H54 (cell line): Measurements from ENCODE around the gene LDLRAD2.

Experiments used
- DNase-seq: peaks from one replicate; pipeline ENCODE4 v3.0.0; 2011; ENCODE audit warnings: low spot score, mixed read lengths; ENCODE audit not compliant: insufficient read length
- FAIRE-seq: peaks from 3 replicates; lab custom pipeline; 2011; peaks lifted over from hg19 to GRCh38; lab: Jason Lieb, UNC
- POLR2A ChIP-seq: IDR thresholded peaks from 2 replicates; pipeline ENCODE4 v1.6.1; 2011; ENCODE audit warnings: low read depth, mild to moderate bottlenecking, low read length

Gene LDLRAD2

GRCh38 chr1:21851430-21852250 is 39.6 kb downstream of the LDLRAD2 start:
- FAIRE-seq = no peak
- no peak for TF ChIP-seq POLR2A
- DNase-seq = no peak

- DNase-seq = no peak
- no peak for FAIRE-seq
- no peak for TF ChIP-seq POLR2A
These were observed 40.4 kb downstream of the LDLRAD2 start for GRCh38 chr1:21852282-21853130.

DNA sequence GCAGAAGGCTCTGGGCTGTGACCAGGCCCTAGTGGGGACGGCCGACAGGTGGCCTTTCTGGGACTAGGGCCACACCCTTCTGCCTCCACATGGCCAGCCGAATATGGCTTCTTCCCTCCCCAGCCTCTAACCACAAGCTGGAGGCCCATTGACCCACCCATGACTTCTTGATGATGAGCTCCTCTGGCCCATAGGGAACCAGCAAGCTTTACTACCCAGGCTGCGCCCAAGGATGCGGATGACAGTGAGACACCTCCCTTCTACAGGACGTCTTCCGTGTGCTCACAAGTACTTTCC is 41.0 kb downstream of the LDLRAD2 start:
- FAIRE-seq (no peak), DNase-seq (no peak)
- no peak for TF ChIP-seq POLR2A

- FAIRE-seq (no peak), DNase-seq (no peak)
- no peak for TF ChIP-seq POLR2A
These were observed 42.2 kb downstream of the LDLRAD2 start for GRCh38 chr1:21854090-21854750.

GRCh38 chr1:21854751-21855131 is 42.7 kb downstream of the LDLRAD2 start:
- no peak for DNase-seq
- no peak for TF ChIP-seq POLR2A
- no peak for FAIRE-seq

DNA sequence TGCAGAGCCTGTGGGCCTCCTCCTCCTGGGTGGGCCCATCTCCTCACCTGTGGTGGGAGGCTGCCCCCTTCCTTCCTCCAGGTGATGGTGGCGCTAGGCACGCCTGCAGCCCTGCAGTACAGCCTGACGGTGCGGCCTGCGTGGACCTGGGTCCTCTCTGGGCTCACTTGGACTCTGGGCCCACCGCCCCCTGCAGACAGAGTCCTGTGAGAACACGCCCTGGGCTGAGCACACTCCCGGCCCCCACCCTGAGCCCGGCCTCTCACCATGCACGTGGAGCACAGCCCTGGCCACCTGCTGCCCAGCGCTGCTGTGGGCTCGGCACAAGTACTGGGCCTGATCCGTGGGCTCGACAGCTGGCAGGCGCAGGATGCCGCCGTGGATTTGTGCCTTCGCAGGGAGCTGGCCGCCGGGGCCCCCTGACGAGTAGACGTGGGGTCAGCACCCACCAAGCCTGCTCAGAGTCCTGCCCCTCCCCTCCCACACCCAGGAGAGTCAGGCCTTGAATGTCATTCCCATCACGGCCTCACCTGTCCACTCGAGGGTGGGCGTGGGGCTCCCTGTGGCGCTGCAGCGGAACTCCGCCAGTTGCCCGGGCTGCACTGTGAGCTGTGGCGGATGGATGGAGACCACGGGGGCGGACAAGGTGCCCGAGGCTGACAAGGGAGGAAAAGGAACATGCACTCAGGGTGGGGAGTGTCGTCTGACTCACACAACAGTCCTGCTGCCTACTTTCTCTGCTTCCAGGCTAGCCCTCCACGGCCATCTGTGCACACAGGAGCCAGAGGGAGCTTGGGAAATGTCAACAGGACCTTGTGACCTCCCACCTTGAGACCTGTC is 43.4 kb downstream of the LDLRAD2 start:
- no peak for DNase-seq
- TF ChIP-seq POLR2A = no peak
- FAIRE-seq = no peak

- FAIRE-seq (no peak), DNase-seq (peak; percentile 54)
- TF ChIP-seq POLR2A = no peak
These were observed 45.2 kb downstream of the LDLRAD2 start for GRCh38 chr1:21857142-21857839.

- no peak for TF ChIP-seq POLR2A
- DNase-seq (no peak), FAIRE-seq (no peak)
These were observed 46.0 kb downstream of the LDLRAD2 start for GRCh38 chr1:21857840-21858670.

- FAIRE-seq = no peak
- no peak for TF ChIP-seq POLR2A
- DNase-seq = no peak
These were observed 47.7 kb downstream of the LDLRAD2 start for GRCh38 chr1:21859669-21860179.

DNA sequence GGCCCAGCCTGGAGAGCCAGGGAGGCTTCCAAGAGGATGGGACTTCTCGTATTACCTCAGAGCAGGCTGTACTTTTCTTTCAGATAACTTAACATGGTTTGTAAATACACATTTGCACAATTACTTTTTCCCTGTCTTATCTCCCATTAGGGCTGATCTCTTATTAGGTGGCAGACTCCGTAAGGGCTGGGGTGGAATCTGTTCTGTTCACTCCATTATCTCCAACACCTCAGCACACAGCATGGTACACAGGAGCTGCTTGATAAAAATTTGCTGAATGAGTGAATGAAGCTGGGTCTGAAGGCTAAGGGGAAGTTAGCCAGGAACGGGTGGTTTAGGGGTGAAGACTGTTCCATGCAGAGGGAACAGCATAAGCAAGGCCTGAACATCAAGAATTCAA is 48.9 kb downstream of the LDLRAD2 start:
- no peak for FAIRE-seq
- no peak for DNase-seq
- no peak for TF ChIP-seq POLR2A

- FAIRE-seq (peak; percentile 67), DNase-seq (peak; percentile 88)
- TF ChIP-seq POLR2A = no peak
These were observed 49.8 kb downstream of the LDLRAD2 start for GRCh38 chr1:21861602-21862429.
